Endometrium (tissue), 2 donors: ENCODE results near the gene MPHOSPH9.
A peak's percentile ranks its signal among the peaks of the same experiment; 100 is the strongest.

Experiments
- FAIRE-seq: peaks from 2 replicates; lab custom pipeline; 2012; peaks lifted over from hg19 to GRCh38; lab: Jason Lieb, UNC
- donor health status: control.
- donor health status: control.

The MPHOSPH9 gene

DNA sequence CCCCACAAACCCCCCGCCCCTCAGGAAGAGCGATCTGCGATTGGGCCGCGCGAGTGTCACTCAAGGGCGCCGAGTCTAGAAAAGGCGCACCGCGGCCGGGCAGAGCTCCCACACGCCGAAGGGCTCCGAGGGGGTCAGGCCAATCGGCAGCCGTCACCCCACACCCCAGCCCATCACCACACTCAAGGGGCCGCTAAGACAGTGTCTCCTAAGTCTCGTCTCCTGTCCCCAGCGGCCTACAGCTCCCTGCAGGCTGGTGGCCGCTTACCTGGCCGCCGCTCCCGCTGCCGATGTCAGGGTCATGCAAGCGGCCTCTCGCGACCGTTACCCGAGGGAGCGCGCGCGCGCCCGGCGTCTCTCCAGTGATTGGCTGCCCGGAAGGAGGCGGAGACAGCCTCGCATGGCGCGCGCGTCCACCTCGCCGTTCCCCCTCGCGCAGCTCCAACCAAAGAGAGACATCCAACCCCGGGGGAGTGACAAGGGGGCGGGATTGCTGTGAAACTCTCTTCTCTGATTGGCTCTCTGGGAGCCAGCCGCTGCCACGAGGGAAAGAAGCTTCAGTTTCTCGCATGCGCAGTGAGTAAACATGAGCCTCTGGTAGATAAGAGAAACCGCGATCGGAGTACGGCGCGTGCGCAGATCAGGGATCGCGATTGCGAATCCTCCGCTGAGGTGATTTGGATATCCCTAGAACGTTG is at the start of gene MPHOSPH9, which contains the start of gene MTRFR:
Gene MPHOSPH9, minus strand, starts transcription at position 335 of the 698 bp plus-strand sequence. CDS start 2,777 bp downstream, outside the sequence.
Gene MTRFR, plus strand, starts transcription at position 630 of the 698 bp plus-strand sequence. CDS start 20,239 bp downstream, outside the sequence.
- FAIRE-seq = peak; percentile 98

GRCh38 chr12:123282111-123282510 is 49.2 kb upstream of the MPHOSPH9 start:
- FAIRE-seq = no peak

GRCh38 chr12:123280971-123281370 is 48.0 kb upstream of the MPHOSPH9 start:
- FAIRE-seq = no peak

DNA sequence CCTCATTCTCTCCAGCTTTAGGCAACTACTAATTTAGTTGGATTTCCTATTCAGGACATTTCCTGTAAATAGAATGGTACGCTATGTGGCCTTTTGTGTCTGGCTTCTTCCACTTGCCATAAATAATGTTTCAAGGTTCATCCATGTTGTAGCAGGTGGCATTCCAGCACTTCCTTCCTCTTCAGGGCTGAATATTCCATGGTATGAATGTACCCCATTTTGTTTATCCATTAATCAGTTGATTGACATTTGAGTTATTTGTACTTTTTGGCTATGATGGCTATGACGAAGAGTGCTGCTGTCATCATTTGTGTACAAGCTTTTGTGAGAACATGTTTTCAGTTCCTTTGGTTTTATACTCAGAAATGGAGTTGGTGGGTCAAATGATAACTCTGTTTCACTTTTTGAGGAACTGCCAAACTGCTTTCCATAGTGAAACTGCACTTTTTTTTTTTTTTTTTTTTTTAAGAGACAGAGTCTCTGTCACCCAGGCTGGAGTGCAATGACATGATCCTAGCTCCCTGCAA is 45.2 kb upstream of the MPHOSPH9 start:
- FAIRE-seq = no peak

GRCh38 chr12:123273166-123273565 is 40.2 kb upstream of the MPHOSPH9 start:
- no peak for FAIRE-seq

- no peak for FAIRE-seq
Measured at GRCh38 chr12:123271001-123271668, 38.2 kb upstream of the MPHOSPH9 start.

- FAIRE-seq = no peak
Measured at GRCh38 chr12:123270214-123271000, 37.5 kb upstream of the MPHOSPH9 start.

GRCh38 chr12:123269896-123270213 is 36.9 kb upstream of the MPHOSPH9 start:
- FAIRE-seq = no peak

GRCh38 chr12:123269395-123269892 is 36.5 kb upstream of the MPHOSPH9 start:
- no peak for FAIRE-seq

DNA sequence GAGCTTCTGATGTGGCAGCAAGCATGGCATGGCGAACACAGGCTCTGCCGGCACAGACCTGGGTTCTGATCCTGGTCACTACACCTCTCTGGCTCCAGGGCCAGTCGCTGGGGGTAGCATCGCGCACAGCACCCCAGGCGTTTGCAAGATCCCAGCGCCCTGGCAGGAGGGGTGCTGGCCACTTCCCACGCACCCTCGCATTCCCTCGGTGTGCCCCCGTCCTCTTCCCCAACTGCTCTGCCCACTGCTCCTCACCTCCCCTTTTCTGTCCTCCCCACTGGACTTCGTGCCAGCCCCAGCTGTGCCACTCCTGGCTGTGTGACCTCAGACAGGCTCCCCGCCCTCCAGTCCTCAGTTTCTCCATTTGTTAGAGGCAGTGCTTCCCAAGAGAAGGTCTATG is 35.9 kb upstream of the MPHOSPH9 start:
- FAIRE-seq = no peak

- FAIRE-seq = no peak
Measured at GRCh38 chr12:123267991-123268843, 35.3 kb upstream of the MPHOSPH9 start.

DNA sequence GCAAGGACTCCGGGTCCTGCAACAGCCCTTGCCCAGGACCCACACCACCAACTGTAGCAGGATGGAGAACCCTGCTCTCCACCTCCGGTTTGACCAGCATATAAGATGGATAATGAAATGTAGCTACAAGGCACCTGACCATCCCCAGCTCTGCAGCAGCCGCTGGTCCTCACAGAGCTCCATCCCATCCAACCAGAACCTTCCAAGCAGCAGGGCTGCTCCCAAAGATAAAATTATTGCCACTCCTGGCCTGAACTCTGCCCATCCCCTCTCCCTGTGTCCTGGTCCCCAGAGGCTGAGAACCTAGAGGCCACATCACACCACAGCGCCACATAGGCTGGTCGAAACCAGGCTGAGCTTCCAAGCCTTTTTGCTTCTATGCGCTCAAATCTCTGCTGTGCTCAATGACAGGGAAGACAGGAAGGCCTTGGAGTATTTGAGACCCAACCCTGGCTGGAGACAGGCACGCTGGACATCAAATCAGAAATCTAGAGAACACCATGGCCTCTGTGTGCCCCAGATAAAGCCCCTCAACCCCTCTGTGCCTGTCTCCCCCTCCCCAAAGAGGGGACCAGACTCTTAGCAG is 34.5 kb upstream of the MPHOSPH9 start:
- no peak for FAIRE-seq

DNA sequence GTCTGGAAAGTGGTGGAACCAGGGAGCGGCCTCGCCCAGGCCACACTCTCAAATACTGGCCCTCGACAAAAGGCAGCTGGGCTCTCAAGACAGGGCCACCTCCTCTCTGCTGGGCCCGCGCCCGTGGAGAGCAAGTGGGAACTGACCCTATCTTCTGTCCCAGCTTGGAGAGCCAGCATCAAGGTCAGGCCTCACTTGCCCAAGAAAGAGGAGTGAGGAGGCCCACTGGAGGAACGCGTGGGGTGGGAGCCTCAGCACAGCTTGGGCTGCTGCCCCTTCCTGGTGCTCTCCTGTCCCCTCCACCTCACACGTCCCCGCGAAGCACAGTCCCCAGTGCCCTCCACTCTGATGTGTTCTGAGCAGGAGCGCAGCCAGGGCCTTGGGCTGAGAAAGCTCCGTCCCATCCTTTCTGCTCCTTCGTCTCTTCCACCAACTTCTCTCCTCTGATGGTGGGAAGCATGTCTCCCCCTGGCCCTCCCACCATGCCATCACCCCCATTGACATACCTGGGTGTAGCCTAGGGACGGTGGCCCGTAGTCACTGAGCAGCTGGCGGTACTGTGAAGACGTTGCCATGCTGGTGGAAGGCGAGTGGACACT is 33.8 kb upstream of the MPHOSPH9 start:
- FAIRE-seq = no peak

GRCh38 chr12:123265851-123266678 is 33.1 kb upstream of the MPHOSPH9 start:
- FAIRE-seq = no peak

DNA sequence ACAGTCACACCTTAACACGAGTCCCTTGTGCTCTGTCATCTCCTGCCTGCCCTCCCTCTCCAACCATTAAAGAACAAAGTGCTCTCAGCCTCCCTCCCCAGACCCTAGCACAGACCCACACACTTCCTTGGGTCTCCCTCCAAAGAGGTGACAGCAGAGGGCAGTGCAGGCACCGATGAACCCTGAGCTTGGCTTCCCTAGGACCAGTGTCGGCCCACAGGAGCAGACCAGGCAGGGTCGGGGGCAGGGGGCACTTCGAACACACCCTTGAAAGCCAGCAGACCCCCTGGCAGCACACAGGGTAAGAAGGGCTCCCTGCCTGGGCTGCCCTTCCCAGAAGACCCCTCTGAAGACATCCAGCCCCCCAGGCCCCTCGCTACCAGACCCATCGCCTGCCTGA is 31.7 kb upstream of the MPHOSPH9 start:
- FAIRE-seq = no peak

DNA sequence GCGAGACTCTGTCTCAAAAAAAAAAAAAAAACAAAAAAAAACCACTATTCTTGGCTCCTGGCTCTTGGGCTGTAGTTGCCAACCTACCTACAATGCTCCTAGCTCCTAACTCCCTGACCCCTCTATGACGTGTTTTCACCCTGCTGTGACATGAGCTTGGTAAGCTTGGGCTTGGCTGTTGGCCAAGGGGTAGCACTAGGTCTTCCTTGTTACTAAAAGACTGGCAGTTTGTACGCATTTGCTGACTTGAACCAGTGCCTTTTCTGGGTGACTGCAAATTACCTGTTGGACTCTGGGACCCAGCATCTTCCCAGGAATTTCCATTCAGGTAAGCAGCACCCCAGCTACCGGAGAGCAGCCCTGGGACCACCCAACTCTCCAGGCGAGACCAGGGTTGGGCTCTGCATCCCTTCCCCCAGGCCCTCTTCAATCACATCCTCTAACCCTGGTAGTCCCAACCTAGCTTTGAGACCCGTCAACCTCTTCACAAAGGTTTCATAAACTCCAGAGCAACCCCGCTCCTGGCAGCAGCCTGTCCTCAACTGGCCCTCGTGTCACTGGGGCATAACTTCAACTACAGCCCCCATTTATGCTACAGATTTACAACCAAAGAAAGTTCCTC is 30.4 kb upstream of the MPHOSPH9 start:
- no peak for FAIRE-seq

DNA sequence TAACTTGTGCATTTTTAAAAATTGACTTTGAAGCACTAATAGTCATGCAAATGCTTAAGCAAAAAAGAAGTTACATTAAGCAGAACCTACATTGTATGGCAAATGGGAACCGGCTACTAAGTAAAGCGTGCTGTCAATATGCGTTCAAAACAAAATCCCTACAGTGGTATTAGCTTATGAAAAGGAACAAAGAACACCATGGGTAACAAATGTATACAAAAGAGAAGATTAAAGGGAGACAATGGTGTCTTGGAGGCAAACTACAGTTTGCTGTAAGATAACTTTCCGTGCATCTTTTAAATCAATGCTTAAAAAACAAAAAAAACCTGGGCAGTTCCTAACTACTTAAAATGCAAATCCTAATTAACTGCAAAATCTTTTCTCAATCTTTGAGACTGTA is 28.3 kb upstream of the MPHOSPH9 start:
- FAIRE-seq = no peak

DNA sequence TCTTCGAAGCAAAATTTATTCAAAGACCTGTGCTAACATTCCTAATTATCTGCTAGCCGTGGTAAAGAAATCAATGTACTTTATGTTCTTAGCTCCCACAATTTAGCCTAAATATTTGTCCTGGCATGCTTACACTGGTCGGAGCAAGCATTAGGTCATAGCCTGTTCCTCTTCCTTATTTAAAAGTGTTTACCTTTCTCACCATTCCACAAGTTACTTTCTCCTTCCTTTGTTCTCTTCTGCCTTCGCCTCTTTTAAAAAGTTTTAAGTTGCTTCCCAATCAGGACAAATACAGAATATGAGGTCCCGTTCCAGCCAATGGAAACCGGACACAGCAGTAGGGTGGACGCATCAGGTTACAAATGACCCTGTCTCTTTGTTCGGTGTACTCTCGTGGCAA is 27.1 kb upstream of the MPHOSPH9 start:
- FAIRE-seq = no peak

GRCh38 chr12:123258593-123258992 is 25.7 kb upstream of the MPHOSPH9 start:
- no peak for FAIRE-seq
